Stomach (tissue), 9 donors: ENCODE data around the gene PPP1R1A. TPM values are rescaled to one million over a fixed set of nuclear protein-coding genes. Genes with fewer than 3 reads are reported as not detected.

ENCODE experiments used
- DNase-seq, 2 donors: peaks; one replicate each; pipeline versions ENCODE4 v3.0.0 to v3.0.0-alpha.2; 2013 to 2019
- H3K27ac ChIP-seq, 5 donors: fragments of 200-600 bp in 4 of 5; sonication (generic) in 4 of 5; one replicate each; pipeline ENCODE4 v1.5.1; 2013 to 2019; ENCODE audit warnings: mild to moderate bottlenecking in 1 of 5, moderate library complexity in 1 of 5
- H3K27me3 ChIP-seq, 3 donors: fragments of 200-600 bp; sonication (generic); one replicate each; pipeline ENCODE4 v1.5.1; 2017 to 2019; ENCODE audit warnings: mixed run types in 1 of 3
- H3K36me3 ChIP-seq, 4 donors: fragments of 200-600 bp; sonication (generic); 1 replicate in 3 of 4; 2 replicates in 1 of 4; pipeline ENCODE4 v1.5.1; 2016 to 2019
- H3K4me1 ChIP-seq, 4 donors: fragments of 200-600 bp; sonication (generic); one replicate each; pipeline ENCODE4 v1.5.1; 2016 to 2019
- H3K4me3 ChIP-seq, 4 donors: fragments of 200-600 bp; sonication (generic) in 3 of 4; one replicate each; pipeline ENCODE4 v1.5.1; 2016 to 2019; ENCODE audit warnings: mild to moderate bottlenecking in 1 of 4
- H3K9me3 ChIP-seq, 4 donors: fragments of 200-600 bp; sonication (generic); one replicate each; pipeline ENCODE4 v1.5.1; 2016 to 2019
- CTCF ChIP-seq, 7 experiments: fragments of 450-650 bp in 4 of 7; fragments of 200-600 bp in 3 of 7; sonication (generic) in 3 of 7; IDR thresholded peaks; one replicate each; pipeline ENCODE4 v1.5.1; 2016 to 2019; ENCODE audit warnings: antibody characterized with exemption in 7 of 7, control low read depth in 2 of 7, mild to moderate bottlenecking in 1 of 7
- EP300 ChIP-seq: sonication (generic); formaldehyde crosslinking; IDR thresholded peaks from one replicate; pipeline ENCODE4 v1.6.1; 2017; ENCODE audit warnings: antibody characterized with exemption
- POLR2A ChIP-seq, 4 donors: fragments of 450-650 bp; IDR thresholded peaks; one replicate each; pipeline ENCODE4 v1.6.1; 2016; ENCODE audit warnings: antibody characterized with exemption in 4 of 4, control low read depth in 2 of 4, mild to moderate bottlenecking in 1 of 4, moderate library complexity in 1 of 4
- POLR2AphosphoS5 ChIP-seq, 3 donors: sonication (generic); formaldehyde crosslinking; IDR thresholded peaks; one replicate each; pipeline ENCODE4 v1.6.1; 2016; ENCODE audit warnings: antibody characterized with exemption in 3 of 3
- WGBS, 5 donors: extraction: QIAGEN DNeasy Blood & Tissue Kit in 3 of 5; methylation state at CpG; one replicate each; pipeline versions ENCODE4 v1.1.5 to v1.1.7; 2013 to 2018; 5-methylcytosine and 5-hydroxymethylcytosine counted together
- intact Hi-C: fragments of 100-400 bp; cut with DNase I; formaldehyde crosslinking; loops from one replicate; pipeline ENCODE4 v1.15.1; 2023; ENCODE audit warnings: low total_unique reads
- polyA plus RNA-seq, 3 donors: library from polyadenylated mRNA; stranded (reverse); fragments of 200-250 nt; gene quantifications; one replicate each; pipeline ENCODE4 v1.2.3, GENCODE V29; 2013
- total RNA-seq, 5 donors: library from RNA; depleted of rRNA; stranded (reverse); fragments of >200 nt; gene quantifications; one replicate each; pipeline versions ENCODE4 v1.1.0 to v1.2.3, GENCODE V29; 2014 to 2016
- donor health status: healthy with polysubstance abuse.
- donor health status: Bipolar disorder and iron deficiency.
- donor health status: healthy.

Gene PPP1R1A
- total and polyA plus RNA-seq, 8 donors: 2.6 to 313 (median 5.9) TPM; not detected in 1

- Histone ChIP-seq H3K4me1 (no peaks in the 10 kb centered on the region), H3K9me3 (no peaks in the 10 kb centered on the region), H3K27me3 (peaks cover 0 to 18% (median 0%) of the 10 kb centered on the region in 3 donors), H3K36me3 (no peaks in the 10 kb centered on the region), H3K4me3 (no peak overlapping the region), H3K27ac (no peak overlapping the region)
- TF ChIP-seq EP300: no peak
- TF ChIP-seq POLR2A (IDR thresholded peaks at IDR 0.05): no peak
- WGBS, 5 donors: 47 to 82% (median 67%) methylated on average over 1 of the region's 1 CpG
- DNase-seq: no peak
- intact Hi-C loops: no loop called here
Observed at GRCh38 chr12:54612225-54612750, 23.8 kb upstream of the PPP1R1A start.

GRCh38 chr12:54611715-54612149 lies 23.3 kb upstream of the PPP1R1A start:
- no peak for DNase-seq
- peaks cover 0 to 18% (median 0%) of the 10 kb centered on the region in 3 donors for H3K27me3 ChIP-seq
- no peaks in the 10 kb centered on the region for H3K36me3 ChIP-seq
- no peaks in the 10 kb centered on the region for H3K9me3 ChIP-seq
- intact Hi-C loops: no loop called here
- H3K27ac ChIP-seq: no peak overlapping the region
- H3K4me3 ChIP-seq: no peak overlapping the region
- H3K4me1 ChIP-seq: no peaks in the 10 kb centered on the region
- WGBS, 5 donors: 42 to 66% (median 49%) methylated on average over 3 of the region's 3 CpGs
- no peak for TF ChIP-seq EP300
- TF ChIP-seq POLR2A (IDR thresholded peaks at IDR 0.05): no peak
- TF ChIP-seq POLR2AphosphoS5 (IDR thresholded peaks at IDR 0.05): no peak
- no peak for TF ChIP-seq CTCF (IDR thresholded peaks at IDR 0.05)

- no peak for DNase-seq
- H3K9me3 ChIP-seq: no peaks in the 10 kb centered on the region
- peaks cover 0 to 9% (median 0%) of the 10 kb centered on the region in 3 donors for H3K27me3 ChIP-seq
- no peak overlapping the region for H3K27ac ChIP-seq
- H3K4me1 ChIP-seq: no peaks in the 10 kb centered on the region
- intact Hi-C loops: no loop called here
- TF ChIP-seq POLR2A (IDR thresholded peaks at IDR 0.05): no peak
- TF ChIP-seq POLR2AphosphoS5 (IDR thresholded peaks at IDR 0.05): no peak
- TF ChIP-seq CTCF (IDR thresholded peaks at IDR 0.05): no peak
- no peak for TF ChIP-seq EP300
- WGBS, 5 donors: 71 to 81% (median 80%) methylated on average over 2 of the region's 2 CpGs
- H3K36me3 ChIP-seq: no peaks in the 10 kb centered on the region
- H3K4me3 ChIP-seq: no peak overlapping the region
Observed at GRCh38 chr12:54608769-54609168, 20.3 kb upstream of the PPP1R1A start.

- intact Hi-C loops: no loop called here
- no peaks in the 10 kb centered on the region for H3K36me3 ChIP-seq
- no peaks in the 10 kb centered on the region for H3K9me3 ChIP-seq
- H3K27ac ChIP-seq: no peak overlapping the region
- no peaks in the 10 kb centered on the region for H3K4me1 ChIP-seq
- WGBS, 5 donors: 62 to 72% (median 69%) methylated on average over 6 of the region's 6 CpGs
- TF ChIP-seq CTCF (IDR thresholded peaks at IDR 0.05) (no peak), POLR2AphosphoS5 (IDR thresholded peaks at IDR 0.05) (no peak), EP300 (no peak), POLR2A (IDR thresholded peaks at IDR 0.05) (no peak)
- DNase-seq: no peak
- no peak overlapping the region for H3K4me3 ChIP-seq
- peaks cover 0 to 9% (median 0%) of the 10 kb centered on the region in 3 donors for H3K27me3 ChIP-seq
Observed at GRCh38 chr12:54608156-54608555, 19.7 kb upstream of the PPP1R1A start.

GRCh38 chr12:54606556-54606955 lies 18.1 kb upstream of the PPP1R1A start:
- TF ChIP-seq POLR2A (IDR thresholded peaks at IDR 0.05) (no peak), CTCF (IDR thresholded peaks at IDR 0.05) (no peak), EP300 (no peak), POLR2AphosphoS5 (IDR thresholded peaks at IDR 0.05) (no peak)
- Histone ChIP-seq H3K27me3 (peaks cover 0 to 9% (median 0%) of the 10 kb centered on the region in 3 donors), H3K4me3 (no peak overlapping the region), H3K27ac (no peak overlapping the region), H3K36me3 (no peaks in the 10 kb centered on the region), H3K9me3 (no peaks in the 10 kb centered on the region), H3K4me1 (no peaks in the 10 kb centered on the region)
- DNase-seq: no peak
- 37 to 54% (median 44%) methylated on average over 4 of the region's 4 CpGs for WGBS, 5 donors
- intact Hi-C loops: no loop called here
